Coronary artery (tissue), 2 donors: ENCODE results near the gene AKAP13.

Experiments
- DNase-seq: peaks from one replicate; pipeline ENCODE4 v3.0.0-alpha.2; 2017; ENCODE audit warnings: low spot score
- H3K27ac ChIP-seq, 2 donors: fragments of 200-600 bp; sonication (generic); one replicate each; pipeline ENCODE4 v1.5.1; 2016 to 2019
- H3K4me3 ChIP-seq: fragments of 200-600 bp; sonication (generic); 2 replicates; pipeline ENCODE4 v1.5.1; 2016; ENCODE audit warnings: mild to moderate bottlenecking, moderate library complexity
- TF ChIP-seq, protein P1 (sequence below): fragments of 200-600 bp; sonication (generic); IDR thresholded peaks from one replicate; pipeline ENCODE4 v1.5.1; 2019; ENCODE audit warnings: antibody characterized with exemption

Gene AKAP13

DNA sequence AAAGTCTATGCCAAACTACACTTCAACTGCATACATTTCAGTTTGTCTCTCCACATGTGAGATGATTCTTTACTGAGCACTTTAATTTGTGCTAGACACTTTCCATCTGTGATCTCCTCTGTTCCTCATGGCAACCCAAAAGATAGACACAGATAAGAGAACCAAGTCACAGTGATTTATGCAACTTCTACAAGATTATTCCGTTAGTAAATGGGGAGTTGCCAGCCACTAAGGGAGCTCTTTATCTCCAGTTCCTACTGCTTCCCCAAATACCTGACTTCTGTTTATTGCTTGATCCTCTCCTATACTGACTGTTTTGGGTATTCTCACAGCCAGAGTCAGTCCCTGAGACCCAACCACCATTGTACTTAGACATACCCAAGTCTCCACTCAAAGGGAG, 24.1 kb upstream of the AKAP13 start:
- H3K27ac ChIP-seq, result no peak overlapping the region

DNA sequence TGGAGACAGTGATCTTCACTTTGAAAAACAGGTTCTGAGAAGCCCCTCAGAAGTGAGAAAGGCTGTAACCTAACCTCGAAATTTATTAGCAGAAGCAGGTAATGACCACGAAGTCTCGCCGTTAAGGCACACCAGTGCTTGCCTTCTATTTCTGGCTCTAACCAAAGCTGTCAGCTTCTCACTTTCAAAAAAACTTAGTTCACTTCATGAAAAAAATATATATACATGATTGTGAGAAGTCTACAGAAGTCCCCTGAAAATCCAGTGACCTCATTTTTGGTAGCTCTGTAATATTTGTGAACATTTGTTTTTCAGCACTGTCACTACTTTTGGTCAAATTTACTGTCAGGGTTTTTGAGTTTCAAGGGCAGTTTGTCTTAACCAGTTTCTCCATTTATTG, 19.1 kb upstream of the AKAP13 start:
- H3K27ac ChIP-seq, result peak overlapping the region; percentile 9 to 38
- no peak for DNase-seq
- TF ChIP-seq, protein P1, sequence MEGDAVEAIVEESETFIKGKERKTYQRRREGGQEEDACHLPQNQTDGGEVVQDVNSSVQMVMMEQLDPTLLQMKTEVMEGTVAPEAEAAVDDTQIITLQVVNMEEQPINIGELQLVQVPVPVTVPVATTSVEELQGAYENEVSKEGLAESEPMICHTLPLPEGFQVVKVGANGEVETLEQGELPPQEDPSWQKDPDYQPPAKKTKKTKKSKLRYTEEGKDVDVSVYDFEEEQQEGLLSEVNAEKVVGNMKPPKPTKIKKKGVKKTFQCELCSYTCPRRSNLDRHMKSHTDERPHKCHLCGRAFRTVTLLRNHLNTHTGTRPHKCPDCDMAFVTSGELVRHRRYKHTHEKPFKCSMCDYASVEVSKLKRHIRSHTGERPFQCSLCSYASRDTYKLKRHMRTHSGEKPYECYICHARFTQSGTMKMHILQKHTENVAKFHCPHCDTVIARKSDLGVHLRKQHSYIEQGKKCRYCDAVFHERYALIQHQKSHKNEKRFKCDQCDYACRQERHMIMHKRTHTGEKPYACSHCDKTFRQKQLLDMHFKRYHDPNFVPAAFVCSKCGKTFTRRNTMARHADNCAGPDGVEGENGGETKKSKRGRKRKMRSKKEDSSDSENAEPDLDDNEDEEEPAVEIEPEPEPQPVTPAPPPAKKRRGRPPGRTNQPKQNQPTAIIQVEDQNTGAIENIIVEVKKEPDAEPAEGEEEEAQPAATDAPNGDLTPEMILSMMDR, result no peak
- H3K4me3 ChIP-seq, result no peak overlapping the region

More for the DNA sequence above, 24.1 kb upstream of the AKAP13 start:
- H3K4me3 ChIP-seq, result no peak overlapping the region
- no peak for DNase-seq
- TF ChIP-seq, protein P1, result no peak

DNA sequence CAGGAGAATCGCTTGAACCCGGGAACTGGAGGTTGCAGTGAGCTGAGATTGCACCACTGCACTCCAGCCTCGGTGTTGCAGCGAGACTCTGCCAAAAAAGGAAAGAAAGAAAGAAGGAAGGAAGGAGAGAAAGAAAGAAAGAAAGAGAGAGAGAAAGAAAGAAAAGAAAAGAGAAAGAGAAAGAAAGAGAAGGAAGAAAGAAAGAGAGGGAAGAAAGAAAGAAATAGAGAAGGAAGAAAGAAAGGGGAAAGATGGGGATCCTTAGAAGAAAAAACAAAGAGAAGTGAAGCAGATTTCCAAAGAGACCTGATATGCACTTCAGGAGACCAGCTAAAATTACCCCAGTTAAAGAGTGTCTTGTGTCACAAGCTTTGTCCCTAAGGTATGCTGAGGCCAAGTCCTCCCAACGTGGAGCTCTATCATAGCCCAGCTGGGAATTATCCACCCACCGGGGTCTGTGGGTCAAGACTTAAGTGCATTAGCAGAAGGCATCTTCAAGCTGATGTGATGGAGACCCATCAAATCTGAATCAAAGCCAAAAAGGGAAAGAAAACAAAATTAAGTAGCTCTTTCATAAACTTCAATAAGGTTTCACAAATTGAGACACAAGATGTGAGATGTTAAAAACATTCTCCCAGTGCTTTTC, 17.8 kb upstream of the AKAP13 start:
- H3K4me3 ChIP-seq, result no peak overlapping the region
- no peak overlapping the region for H3K27ac ChIP-seq
- TF ChIP-seq, protein P1, result no peak
- no peak for DNase-seq

DNA sequence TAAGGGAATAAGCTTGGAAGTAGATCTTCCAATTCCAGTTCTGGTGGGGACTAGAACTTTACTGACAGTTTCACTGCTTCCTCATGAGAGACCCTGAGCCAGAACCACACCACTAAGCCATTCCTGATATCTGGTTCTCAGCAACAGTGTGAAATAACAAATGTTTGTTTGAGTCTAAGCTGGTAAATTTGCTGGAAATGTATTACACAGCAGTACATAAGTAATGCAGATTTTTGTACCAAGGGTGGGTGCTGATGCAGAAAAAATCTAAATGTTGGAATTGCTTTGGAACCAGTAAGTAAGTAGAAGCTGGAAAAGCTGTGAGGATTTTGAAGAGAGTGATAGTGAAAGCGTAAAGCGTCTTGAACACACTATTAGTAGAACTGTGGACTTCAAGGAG, 14.4 kb upstream of the AKAP13 start:
- DNase-seq, result no peak
- Histone ChIP-seq H3K4me3 (no peak overlapping the region), H3K27ac (no peak overlapping the region)
- TF ChIP-seq, protein P1, result no peak

DNA sequence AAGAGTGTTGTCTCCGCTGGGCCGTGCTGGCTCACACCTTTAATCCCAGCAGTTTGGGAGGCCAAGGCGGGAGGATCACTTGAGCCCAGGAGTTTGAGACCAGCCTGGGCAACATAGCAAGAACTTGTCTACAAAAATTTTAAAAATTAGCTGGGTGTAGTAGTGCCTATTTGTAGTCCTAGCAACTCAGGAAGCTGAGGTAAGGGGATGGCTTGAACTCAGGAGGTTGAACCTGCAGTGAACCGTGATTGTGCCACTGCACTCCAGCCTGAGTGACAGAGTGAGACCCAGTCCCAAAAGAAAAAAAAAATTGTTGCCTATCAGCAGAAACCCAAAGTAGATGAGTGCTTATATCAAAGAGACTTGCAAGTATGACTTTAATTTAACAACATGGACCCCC, 12.7 kb upstream of the AKAP13 start:
- Histone ChIP-seq H3K4me3 (no peak overlapping the region), H3K27ac (no peak overlapping the region)
- DNase-seq, result no peak
- TF ChIP-seq, protein P1, result no peak

DNA sequence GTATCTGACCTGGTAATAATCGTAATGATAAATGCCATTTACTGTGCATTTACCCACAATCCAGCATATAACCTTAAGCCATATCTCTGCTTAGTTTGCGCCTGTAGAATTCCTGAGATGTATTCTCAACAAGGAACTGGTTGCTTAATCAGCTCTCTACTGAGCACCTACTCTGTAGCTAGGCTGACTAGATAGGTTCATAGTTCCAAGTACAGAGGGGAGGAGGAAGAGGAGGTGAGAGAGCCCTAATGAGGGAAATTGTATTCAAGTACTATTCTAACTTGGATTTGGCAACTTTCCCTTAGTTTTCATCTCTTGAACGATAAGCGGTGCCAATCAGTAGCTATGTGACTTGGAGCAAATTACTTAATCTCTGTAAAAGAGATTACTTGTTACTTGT, 5.6 kb upstream of the AKAP13 start:
- TF ChIP-seq, protein P1, result no peak
- Histone ChIP-seq H3K27ac (no peak overlapping the region), H3K4me3 (no peak overlapping the region)
- DNase-seq, result no peak

DNA sequence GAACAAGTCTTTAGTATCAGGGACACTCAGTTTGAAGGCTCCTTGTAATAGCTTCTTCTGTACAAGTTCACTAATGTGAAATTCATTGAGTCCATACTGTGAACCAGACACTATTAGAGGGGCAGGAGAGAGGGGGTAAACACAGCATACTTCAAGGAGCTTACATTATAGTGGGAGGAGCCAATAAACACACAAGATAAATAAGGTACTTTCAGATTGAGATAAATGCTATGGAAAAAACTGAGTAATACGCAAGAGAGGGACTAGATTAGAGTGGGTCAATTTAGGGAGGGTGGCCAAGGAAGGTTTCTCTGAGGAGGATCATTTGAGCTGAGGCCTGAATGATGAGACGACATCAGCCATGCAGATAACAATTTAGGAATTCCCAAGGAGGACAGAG, 3.1 kb upstream of the AKAP13 start:
- Histone ChIP-seq H3K4me3 (no peak overlapping the region), H3K27ac (no peak overlapping the region)
- TF ChIP-seq, protein P1, result no peak
- DNase-seq, result no peak
